Endothelial cell (in vitro differentiated cells): ENCODE measurements around the gene IP6K3. TPM values are rescaled to one million over a fixed set of nuclear protein-coding genes. Genes with fewer than 3 reads are reported as not detected.

ENCODE experiments used
- DNase-seq: peaks from one replicate; pipeline ENCODE4 v3.0.0; 2021; ENCODE audit warnings: low spot score
- H3K27ac Mint-ChIP-seq: one replicate; pipeline ENCODE4 v1.8.0; 2021; ENCODE audit warnings: mixed read lengths, inconsistent platforms; ENCODE audit not compliant: unreplicated experiment
- H3K27me3 Mint-ChIP-seq: one replicate; pipeline ENCODE4 v1.8.0; 2021; ENCODE audit warnings: mild to moderate bottlenecking, moderate library complexity, mixed read lengths, inconsistent platforms; ENCODE audit not compliant: unreplicated experiment
- H3K36me3 Mint-ChIP-seq: one replicate; pipeline ENCODE4 v1.8.0; 2021; ENCODE audit warnings: mild to moderate bottlenecking, low read depth, mixed read lengths, inconsistent platforms; ENCODE audit not compliant: unreplicated experiment
- H3K4me1 Mint-ChIP-seq: one replicate; pipeline ENCODE4 v1.8.0; 2021; ENCODE audit warnings: mild to moderate bottlenecking, mixed read lengths, inconsistent platforms; ENCODE audit not compliant: unreplicated experiment
- H3K4me3 Mint-ChIP-seq: one replicate; pipeline ENCODE4 v1.8.0; 2021; ENCODE audit warnings: mild to moderate bottlenecking, mixed read lengths, inconsistent platforms; ENCODE audit not compliant: unreplicated experiment
- H3K9me3 Mint-ChIP-seq: one replicate; pipeline ENCODE4 v1.8.0; 2021; ENCODE audit warnings: mixed read lengths, inconsistent platforms; ENCODE audit not compliant: unreplicated experiment
- CTCF ChIP-seq: fragments of 200-600 bp; sonication (generic); IDR thresholded peaks from one replicate; pipeline ENCODE4 v1.5.0; 2021; ENCODE audit warnings: antibody characterized with exemption; ENCODE audit not compliant: unreplicated experiment
- microRNA-seq: library from miRNA; unstranded; fragments of <30 nt; microRNA quantifications from one replicate; pipeline ENCODE4, GENCODE V29; 2020; ENCODE audit not compliant: unreplicated experiment
- total RNA-seq: library from RNA; stranded (reverse); fragmentation: NEBNext Ultra II Directional; extraction: Animal tissue kit (Norgen Biotek cat#: 25700); gene quantifications from one replicate; pipeline ENCODE4 v1.2.1, GENCODE V29; 2021; ENCODE audit not compliant: unreplicated experiment

The IP6K3 gene
- total RNA-seq, 1 donor from 2014 or later, result not detected

DNA sequence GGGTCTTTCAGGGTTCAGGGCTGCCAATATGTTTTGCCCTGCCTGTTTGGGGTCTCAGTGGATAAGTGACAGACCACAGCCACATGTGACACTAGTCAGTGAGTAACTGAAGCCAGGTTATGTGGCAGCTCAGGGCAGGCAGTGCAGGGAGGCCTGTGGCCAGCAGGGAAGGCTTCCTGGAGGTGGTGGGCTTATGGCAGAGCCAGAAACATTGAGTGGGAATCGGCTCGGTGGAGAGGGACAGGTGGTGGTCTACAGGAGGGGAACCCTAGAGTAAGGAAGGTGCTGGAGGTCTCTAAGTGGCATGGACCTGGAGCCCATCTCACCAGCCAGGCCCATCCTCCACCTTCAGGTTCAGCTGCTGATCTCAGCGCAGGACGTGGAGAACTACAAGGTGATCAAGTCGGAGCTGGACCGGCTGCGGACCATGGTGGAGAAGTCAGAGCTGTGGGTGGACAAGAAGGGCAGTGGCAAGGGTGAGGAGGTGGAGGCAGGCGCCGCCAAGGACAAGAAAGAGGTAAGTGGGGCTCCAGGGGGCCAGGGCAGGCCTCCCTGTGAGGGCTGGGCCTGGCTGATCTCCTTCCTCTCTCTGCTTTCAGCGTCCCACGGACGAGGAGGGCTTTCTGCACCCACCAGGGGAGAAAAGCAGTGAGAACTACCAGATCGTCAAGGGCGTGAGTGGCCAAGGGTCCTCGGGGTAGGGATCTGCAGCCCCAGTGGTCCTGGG, 70.1 kb downstream of the IP6K3 start:
- TF ChIP-seq CTCF, result no peak
- no peak for DNase-seq
- Mint-ChIP-seq H3K9me3 (no peaks in the 10 kb centered on the region), H3K4me3 (peak overlapping the region; percentile 74), H3K27ac (no peak overlapping the region), H3K4me1 (no peaks in the 10 kb centered on the region), H3K36me3 (peaks cover 56% of the 10 kb centered on the region), H3K27me3 (peaks cover 10% of the 10 kb centered on the region)

- Mint-ChIP-seq H3K36me3 (peaks cover 52% of the 10 kb centered on the region), H3K27me3 (peaks cover 11% of the 10 kb centered on the region), H3K9me3 (no peaks in the 10 kb centered on the region), H3K27ac (no peak overlapping the region), H3K4me1 (no peaks in the 10 kb centered on the region), H3K4me3 (peak overlapping the region; percentile 25)
- no peak for DNase-seq
- TF ChIP-seq CTCF, result no peak
Observed at GRCh38 chr6:33675968-33676367, 70.7 kb downstream of the IP6K3 start.

DNA sequence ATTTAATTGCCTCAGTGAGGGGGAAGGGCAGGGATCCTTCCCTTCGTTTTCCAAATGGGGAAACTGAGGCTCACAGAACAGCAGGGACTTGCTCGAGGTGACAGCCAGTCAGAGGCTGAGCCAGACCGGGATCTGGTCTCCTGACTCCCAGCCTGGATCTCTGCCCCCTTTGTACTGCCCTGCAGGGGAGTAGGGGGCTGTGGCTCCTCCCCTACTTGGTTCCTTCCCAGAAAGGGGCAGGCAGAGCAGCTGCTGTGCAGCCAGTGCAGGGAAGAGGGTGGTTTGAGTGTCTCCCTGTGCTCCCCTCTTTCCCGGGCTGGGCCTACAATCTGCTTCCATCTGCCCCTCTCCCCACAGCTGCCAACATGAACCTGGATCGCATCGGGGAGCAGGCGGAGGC, 72.9 kb downstream of the IP6K3 start:
- no peak for TF ChIP-seq CTCF
- peaks cover 47% of the 10 kb centered on the region for H3K36me3 Mint-ChIP-seq
- H3K27me3 Mint-ChIP-seq, result peaks cover 16% of the 10 kb centered on the region
- no peak for DNase-seq
- no peaks in the 10 kb centered on the region for H3K9me3 Mint-ChIP-seq
- no peak overlapping the region for H3K4me3 Mint-ChIP-seq
- no peaks in the 10 kb centered on the region for H3K4me1 Mint-ChIP-seq
- no peak overlapping the region for H3K27ac Mint-ChIP-seq

DNA sequence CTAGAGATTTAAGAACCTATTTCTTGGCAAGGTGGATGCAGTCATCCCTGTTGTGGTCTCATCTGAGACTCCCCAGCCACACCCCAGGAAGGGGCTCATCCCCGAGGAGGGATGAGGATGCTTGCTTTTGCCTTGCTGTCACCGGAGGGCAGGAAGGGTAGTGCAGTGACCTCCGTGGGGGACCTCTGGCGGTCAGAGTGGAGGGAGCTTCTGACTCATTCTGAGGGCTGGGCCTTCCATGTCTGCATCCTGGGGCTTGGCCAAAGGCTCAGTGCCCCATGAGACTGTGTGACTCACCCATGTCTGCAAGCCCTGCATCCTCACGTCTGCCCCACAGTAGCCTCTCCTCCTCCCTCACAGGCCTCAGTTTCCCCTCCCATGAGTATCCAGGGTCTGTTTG, 73.9 kb downstream of the IP6K3 start:
- TF ChIP-seq CTCF, result no peak
- H3K27me3 Mint-ChIP-seq, result peaks cover 13% of the 10 kb centered on the region
- no peak overlapping the region for H3K27ac Mint-ChIP-seq
- H3K36me3 Mint-ChIP-seq, result peaks cover 49% of the 10 kb centered on the region
- H3K4me3 Mint-ChIP-seq, result no peak overlapping the region
- no peak for DNase-seq
- no peaks in the 10 kb centered on the region for H3K9me3 Mint-ChIP-seq
- H3K4me1 Mint-ChIP-seq, result no peaks in the 10 kb centered on the region

DNA sequence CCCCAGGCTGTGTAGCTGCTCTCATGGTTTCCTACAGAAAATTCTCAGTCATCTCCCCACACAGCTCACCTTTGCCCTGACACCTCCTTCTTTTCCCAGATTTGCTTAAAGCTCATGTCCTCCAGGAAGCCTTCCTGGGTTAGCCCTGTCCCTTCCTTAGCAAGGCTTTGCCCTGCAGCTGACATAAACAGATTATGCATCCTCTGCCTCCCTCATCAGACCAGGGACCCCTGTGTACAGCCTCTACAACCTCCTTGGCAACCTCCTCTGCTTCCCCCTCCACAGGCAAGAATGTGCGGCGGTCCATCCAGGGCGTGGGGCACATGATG, 75.0 kb downstream of the IP6K3 start:
- Mint-ChIP-seq H3K9me3 (no peaks in the 10 kb centered on the region), H3K27me3 (peaks cover 10% of the 10 kb centered on the region), H3K36me3 (peaks cover 45% of the 10 kb centered on the region), H3K4me1 (no peaks in the 10 kb centered on the region), H3K4me3 (peak overlapping the region; percentile 71), H3K27ac (peak overlapping the region; percentile 18)
- DNase-seq, result no peak
- TF ChIP-seq CTCF, result no peak

Small RNAs within 50 kb of the gene (microRNA-seq; reads per million reads assigned to microRNA genes)
- gene MIR3934, result 43.3 reads per million, percentile 75 among the genes with 10 or more reads in this experiment

Other genes with a start within 250 kb of the IP6K3 start
- gene BAK1, start 166.6 kb downstream of the IP6K3 start, total RNA-seq, result 51.4 TPM
- 124 TPM for gene ITPR3, start 125.6 kb downstream of the IP6K3 start, total RNA-seq
- gene UQCC2, start 35.2 kb downstream of the IP6K3 start, total RNA-seq, result 54.9 TPM
- 105 TPM for gene LEMD2, start 42.2 kb upstream of the IP6K3 start, total RNA-seq
- gene MLN, start 57.1 kb upstream of the IP6K3 start, total RNA-seq, result not detected